CD4-positive, alpha-beta T cell treated with Interferon alpha-2 for 1 hour (primary cell): Measurements from ENCODE around the gene CCNL1.
"Not testable (repeated sequence)": the region's sequence is repeated elsewhere in the genome, so short reads cannot be mapped to it uniquely, and the experiment has no call there.

Experiments used
- DNase-seq, 2 donors: peaks; one replicate each; pipeline ENCODE4 v3.0.0-alpha.2; 2020 to 2022

The CCNL1 gene

GRCh38 chr3:157167371-157168042 is 7.6 kb upstream of the CCNL1 start:
- DNase-seq, result no peak

GRCh38 chr3:157166561-157166960 is 6.6 kb upstream of the CCNL1 start:
- no peak for DNase-seq

- no peak for DNase-seq
Observed at GRCh38 chr3:157166115-157166514, 6.2 kb upstream of the CCNL1 start.

- DNase-seq, result no peak
Observed at GRCh38 chr3:157163217-157163953, 3.4 kb upstream of the CCNL1 start.

- not testable (repeated sequence) for DNase-seq
Observed at GRCh38 chr3:157162620-157163019, 2.7 kb upstream of the CCNL1 start.

- peak; percentile 85 to 89 for DNase-seq
Observed at GRCh38 chr3:157160658-157161424, 894 bp upstream of the CCNL1 start.

GRCh38 chr3:157159037-157159761 is 748 bp downstream of the CCNL1 start:
- DNase-seq, result peak; percentile 83 to 90

- no peak for DNase-seq
Observed at GRCh38 chr3:157157836-157158235, 2.1 kb downstream of the CCNL1 start.

GRCh38 chr3:157156837-157157635 is 2.9 kb downstream of the CCNL1 start:
- DNase-seq, result peak in 1 of 2 donors; percentile 60

- DNase-seq, result no peak
Observed at GRCh38 chr3:157155591-157155990, 4.4 kb downstream of the CCNL1 start.

- DNase-seq, result no peak
Observed at GRCh38 chr3:157154563-157155330, 5.2 kb downstream of the CCNL1 start.

- no peak for DNase-seq
Observed at GRCh38 chr3:157152930-157153329, 7.0 kb downstream of the CCNL1 start.

GRCh38 chr3:157152438-157152837 is 7.5 kb downstream of the CCNL1 start:
- no peak for DNase-seq

- no peak for DNase-seq
Observed at GRCh38 chr3:157151627-157152026, 8.3 kb downstream of the CCNL1 start.

GRCh38 chr3:157151151-157151550 is 8.8 kb downstream of the CCNL1 start:
- DNase-seq, result no peak

- no peak for DNase-seq
Observed at GRCh38 chr3:157149136-157149696, 10.7 kb downstream of the CCNL1 start.

GRCh38 chr3:157148196-157148889 is 11.6 kb downstream of the CCNL1 start:
- DNase-seq, result peak in 1 of 2 donors; percentile 29

GRCh38 chr3:157147099-157147803 is 12.7 kb downstream of the CCNL1 start:
- DNase-seq, result no peak

- DNase-seq, result peak in 1 of 2 donors; percentile 36
Observed at GRCh38 chr3:157145606-157146322, 14.2 kb downstream of the CCNL1 start.
